Cardiac muscle cell (in vitro differentiated cells and primary cell): ENCODE data around the gene SYNJ2. TPM values are rescaled to one million over a fixed set of nuclear protein-coding genes. Genes with fewer than 3 reads are reported as not detected.

Experiments used
- DNase-seq, 2 donors: peaks; one replicate each; pipeline versions ENCODE4 v3.0.0 to v3.0.0-alpha.2; 2010 to 2017; ENCODE audit warnings: low read depth in 1 of 2, low spot score in 1 of 2
- H3K27ac ChIP-seq: fragments of 200-600 bp; sonication (generic); 2 replicates; pipeline ENCODE4 v1.5.1; 2016
- H3K27me3 ChIP-seq: fragments of 200-600 bp; sonication (generic); 2 replicates; pipeline ENCODE4 v1.6.0; 2016; ENCODE audit warnings: control low read depth
- H3K36me3 ChIP-seq: fragments of 200-600 bp; sonication (generic); 2 replicates; pipeline ENCODE4 v1.5.1; 2016; ENCODE audit warnings: control low read depth
- H3K4me1 ChIP-seq: fragments of 200-600 bp; sonication (generic); 2 replicates; pipeline ENCODE4 v1.8.1; 2017; ENCODE audit warnings: low read depth, mild to moderate bottlenecking, mixed run types
- H3K4me3 ChIP-seq: fragments of 200-600 bp; sonication (generic); 2 replicates; pipeline ENCODE4 v1.5.1; 2016; ENCODE audit warnings: mild to moderate bottlenecking
- H3K9me3 ChIP-seq: fragments of 200-600 bp; sonication (generic); 2 replicates; pipeline ENCODE4 v1.5.1; 2017; ENCODE audit warnings: low read depth, mild to moderate bottlenecking, control low read depth
- CTCF ChIP-seq: IDR thresholded peaks from 2 replicates; pipeline ENCODE4 v1.5.1; 2012; ENCODE audit warnings: low read depth, mild to moderate bottlenecking, low read length
- polyA plus RNA-seq: library from polyadenylated mRNA; unstranded; fragments of >200 nt; fragmentation: Nextera tagmentation; extraction: Ambion mirVana; gene quantifications from 2 replicates; pipeline ENCODE4 v1.2.1, GENCODE V29; 2016
- total RNA-seq: library from RNA; depleted of rRNA; stranded (reverse); fragments of >200 nt; gene quantifications from 2 replicates; pipeline ENCODE4 v1.2.3, GENCODE V29; 2016

The SYNJ2 gene
- total and polyA plus RNA-seq, 2 experiments from 2014 or later, result 2.1 to 2.9 TPM

GRCh38 chr6:157990321-157991066 is 8.8 kb downstream of the SYNJ2 start:
- DNase-seq, result no peak
- Histone ChIP-seq H3K9me3 (no peaks in the 10 kb centered on the region), H3K27me3 (no peaks in the 10 kb centered on the region), H3K4me1 (no peaks in the 10 kb centered on the region), H3K4me3 (no peak overlapping the region), H3K36me3 (no peaks in the 10 kb centered on the region), H3K27ac (no peak overlapping the region)
- no peak for TF ChIP-seq CTCF

- DNase-seq, result no peak
- no peaks in the 10 kb centered on the region for H3K4me1 ChIP-seq
- no peaks in the 10 kb centered on the region for H3K9me3 ChIP-seq
- no peak overlapping the region for H3K4me3 ChIP-seq
- H3K27me3 ChIP-seq, result no peaks in the 10 kb centered on the region
- H3K27ac ChIP-seq, result no peak overlapping the region
- H3K36me3 ChIP-seq, result no peaks in the 10 kb centered on the region
- TF ChIP-seq CTCF, result no peak
Observed at GRCh38 chr6:157991067-157991432, 9.4 kb downstream of the SYNJ2 start.

GRCh38 chr6:157993076-157993475 is 11.4 kb downstream of the SYNJ2 start:
- H3K4me1 ChIP-seq, result no peaks in the 10 kb centered on the region
- H3K9me3 ChIP-seq, result no peaks in the 10 kb centered on the region
- no peaks in the 10 kb centered on the region for H3K27me3 ChIP-seq
- H3K4me3 ChIP-seq, result no peak overlapping the region
- no peaks in the 10 kb centered on the region for H3K36me3 ChIP-seq
- no peak overlapping the region for H3K27ac ChIP-seq
- no peak for TF ChIP-seq CTCF
- peak in 1 of 2 donors; percentile 18 for DNase-seq

- H3K4me3 ChIP-seq, result no peak overlapping the region
- no peak for TF ChIP-seq CTCF
- H3K4me1 ChIP-seq, result no peaks in the 10 kb centered on the region
- no peaks in the 10 kb centered on the region for H3K36me3 ChIP-seq
- H3K27ac ChIP-seq, result no peak overlapping the region
- H3K9me3 ChIP-seq, result no peaks in the 10 kb centered on the region
- H3K27me3 ChIP-seq, result no peaks in the 10 kb centered on the region
- DNase-seq, result no peak
Observed at GRCh38 chr6:157994125-157994795, 12.6 kb downstream of the SYNJ2 start.

- peaks cover 5% of the 10 kb centered on the region for H3K4me1 ChIP-seq
Observed at GRCh38 chr6:157995458-157995857, 13.8 kb downstream of the SYNJ2 start.

More at GRCh38 chr6:157995458-157995857, 13.8 kb downstream of the SYNJ2 start:
- Histone ChIP-seq H3K27ac (no peak overlapping the region), H3K9me3 (no peaks in the 10 kb centered on the region), H3K27me3 (no peaks in the 10 kb centered on the region), H3K36me3 (no peaks in the 10 kb centered on the region), H3K4me3 (no peak overlapping the region)
- no peak for TF ChIP-seq CTCF
- DNase-seq, result no peak
